Ishikawa (cell line): ENCODE results near the gene RCN1.

Experiments
- CEBPB ChIP-seq: IDR thresholded peaks from 2 replicates; pipeline ENCODE4 v1.6.1; 2012
- CREB1 ChIP-seq: IDR thresholded peaks from 2 replicates; pipeline ENCODE4 v1.6.1; 2012; ENCODE audit warnings: low read depth
- EGR1 ChIP-seq: IDR thresholded peaks from 2 replicates; pipeline ENCODE4 v1.6.1; 2012
- EP300 ChIP-seq: IDR thresholded peaks from 2 replicates; pipeline ENCODE4 v1.6.1; 2012; ENCODE audit warnings: borderline replicate concordance
- FOXM1 ChIP-seq: IDR thresholded peaks from 2 replicates; pipeline ENCODE4 v1.6.1; 2012; ENCODE audit warnings: low read depth, borderline replicate concordance
- NFIC ChIP-seq: IDR thresholded peaks from 2 replicates; pipeline ENCODE4 v1.6.1; 2012
- RAD21 ChIP-seq: IDR thresholded peaks from 2 replicates; pipeline ENCODE4 v1.6.1; 2012; ENCODE audit warnings: low read depth
- TAF1 ChIP-seq: IDR thresholded peaks from 2 replicates; pipeline ENCODE4 v1.6.1; 2012; ENCODE audit warnings: low read depth, mild to moderate bottlenecking
- TCF12 ChIP-seq: IDR thresholded peaks from 2 replicates; pipeline ENCODE4 v1.6.1; 2012; ENCODE audit warnings: low read depth
- TEAD4 ChIP-seq: IDR thresholded peaks from 2 replicates; pipeline ENCODE4 v1.6.1; 2012
- YY1 ChIP-seq: IDR thresholded peaks from 2 replicates; pipeline ENCODE4 v1.6.1; 2012; ENCODE audit warnings: low read depth
- ZBTB7A ChIP-seq: IDR thresholded peaks from 2 replicates; pipeline ENCODE4 v1.6.1; 2012; ENCODE audit warnings: low read depth
- TF ChIP-seq, protein P1 (sequence below): IDR thresholded peaks from 2 replicates; pipeline ENCODE4 v1.6.1; 2012
- TF ChIP-seq, protein P2 (sequence below): IDR thresholded peaks from 2 replicates; pipeline ENCODE4 v1.6.1; 2012; ENCODE audit warnings: low read depth, mild to moderate bottlenecking
- TF ChIP-seq, protein P3 (sequence below): IDR thresholded peaks from 2 replicates; pipeline ENCODE4 v1.6.1; 2012

RCN1 gene

DNA sequence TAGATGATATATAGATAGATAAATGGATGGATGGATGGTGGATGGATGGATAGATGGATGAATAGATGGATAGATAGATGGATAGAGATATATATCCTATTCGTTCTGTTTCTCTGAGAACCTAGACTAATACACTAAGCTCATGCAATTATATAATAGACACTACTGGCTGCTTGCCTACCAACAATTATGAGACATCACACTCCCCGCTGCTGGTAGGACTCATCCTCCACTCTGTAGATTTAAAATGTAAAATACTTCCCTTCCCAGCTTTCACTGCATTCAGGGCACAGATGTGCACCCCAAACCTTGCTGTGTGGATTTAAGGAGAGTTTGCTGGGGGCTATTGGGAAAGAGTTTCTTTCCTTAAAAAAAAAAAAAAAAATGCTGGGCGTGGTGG is 28.3 kb upstream of the RCN1 start:
- TF ChIP-seq, protein P1, sequence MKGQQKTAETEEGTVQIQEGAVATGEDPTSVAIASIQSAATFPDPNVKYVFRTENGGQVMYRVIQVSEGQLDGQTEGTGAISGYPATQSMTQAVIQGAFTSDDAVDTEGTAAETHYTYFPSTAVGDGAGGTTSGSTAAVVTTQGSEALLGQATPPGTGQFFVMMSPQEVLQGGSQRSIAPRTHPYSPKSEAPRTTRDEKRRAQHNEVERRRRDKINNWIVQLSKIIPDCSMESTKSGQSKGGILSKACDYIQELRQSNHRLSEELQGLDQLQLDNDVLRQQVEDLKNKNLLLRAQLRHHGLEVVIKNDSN, result no peak
- TF ChIP-seq CEBPB (no peak), RAD21 (no peak), CREB1 (no peak), TCF12 (no peak), ZBTB7A (no peak), EGR1 (no peak), TAF1 (no peak), FOXM1 (no peak), TEAD4 (no peak), EP300 (no peak), NFIC (no peak), YY1 (no peak)
- TF ChIP-seq, protein P2, sequence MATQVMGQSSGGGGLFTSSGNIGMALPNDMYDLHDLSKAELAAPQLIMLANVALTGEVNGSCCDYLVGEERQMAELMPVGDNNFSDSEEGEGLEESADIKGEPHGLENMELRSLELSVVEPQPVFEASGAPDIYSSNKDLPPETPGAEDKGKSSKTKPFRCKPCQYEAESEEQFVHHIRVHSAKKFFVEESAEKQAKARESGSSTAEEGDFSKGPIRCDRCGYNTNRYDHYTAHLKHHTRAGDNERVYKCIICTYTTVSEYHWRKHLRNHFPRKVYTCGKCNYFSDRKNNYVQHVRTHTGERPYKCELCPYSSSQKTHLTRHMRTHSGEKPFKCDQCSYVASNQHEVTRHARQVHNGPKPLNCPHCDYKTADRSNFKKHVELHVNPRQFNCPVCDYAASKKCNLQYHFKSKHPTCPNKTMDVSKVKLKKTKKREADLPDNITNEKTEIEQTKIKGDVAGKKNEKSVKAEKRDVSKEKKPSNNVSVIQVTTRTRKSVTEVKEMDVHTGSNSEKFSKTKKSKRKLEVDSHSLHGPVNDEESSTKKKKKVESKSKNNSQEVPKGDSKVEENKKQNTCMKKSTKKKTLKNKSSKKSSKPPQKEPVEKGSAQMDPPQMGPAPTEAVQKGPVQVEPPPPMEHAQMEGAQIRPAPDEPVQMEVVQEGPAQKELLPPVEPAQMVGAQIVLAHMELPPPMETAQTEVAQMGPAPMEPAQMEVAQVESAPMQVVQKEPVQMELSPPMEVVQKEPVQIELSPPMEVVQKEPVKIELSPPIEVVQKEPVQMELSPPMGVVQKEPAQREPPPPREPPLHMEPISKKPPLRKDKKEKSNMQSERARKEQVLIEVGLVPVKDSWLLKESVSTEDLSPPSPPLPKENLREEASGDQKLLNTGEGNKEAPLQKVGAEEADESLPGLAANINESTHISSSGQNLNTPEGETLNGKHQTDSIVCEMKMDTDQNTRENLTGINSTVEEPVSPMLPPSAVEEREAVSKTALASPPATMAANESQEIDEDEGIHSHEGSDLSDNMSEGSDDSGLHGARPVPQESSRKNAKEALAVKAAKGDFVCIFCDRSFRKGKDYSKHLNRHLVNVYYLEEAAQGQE, result no peak
- TF ChIP-seq, protein P3, sequence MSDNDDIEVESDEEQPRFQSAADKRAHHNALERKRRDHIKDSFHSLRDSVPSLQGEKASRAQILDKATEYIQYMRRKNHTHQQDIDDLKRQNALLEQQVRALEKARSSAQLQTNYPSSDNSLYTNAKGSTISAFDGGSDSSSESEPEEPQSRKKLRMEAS, result no peak

DNA sequence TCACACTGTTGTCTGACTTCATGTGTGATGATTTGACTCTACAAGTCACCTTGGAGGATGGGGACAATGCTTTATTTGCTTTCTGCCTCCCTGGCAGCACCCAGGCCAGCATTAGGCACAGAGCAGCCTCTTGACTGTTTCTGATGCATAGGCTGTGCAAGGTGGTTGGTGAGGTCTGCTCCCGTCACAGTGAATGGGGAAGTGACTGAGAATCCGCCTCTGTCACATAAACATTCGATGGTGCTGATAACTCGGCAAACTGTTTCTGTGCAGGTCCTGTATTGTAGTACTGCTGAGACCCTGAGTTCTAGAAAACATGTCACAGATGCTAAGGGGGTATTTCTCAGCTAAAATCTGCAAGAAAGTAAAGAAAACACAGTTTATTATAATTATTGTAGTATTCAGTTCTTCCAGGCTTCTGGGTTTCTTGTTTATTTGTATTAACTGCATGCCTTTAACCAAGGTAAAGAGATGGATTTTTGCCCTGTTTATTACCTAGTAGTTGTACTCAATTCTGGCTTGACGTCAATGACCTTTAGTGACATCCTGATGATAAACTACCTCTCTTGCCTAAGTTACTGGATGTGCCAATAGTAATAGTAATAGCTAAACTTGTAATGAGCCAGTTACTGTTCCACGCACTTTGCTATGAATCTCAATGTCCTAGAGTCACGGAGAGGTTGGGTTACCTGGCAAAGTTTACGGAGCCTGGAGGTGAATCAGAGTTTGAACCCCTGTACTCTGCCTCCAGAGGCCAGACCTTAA is 24.8 kb upstream of the RCN1 start:
- TF ChIP-seq EGR1, result no peak

DNA sequence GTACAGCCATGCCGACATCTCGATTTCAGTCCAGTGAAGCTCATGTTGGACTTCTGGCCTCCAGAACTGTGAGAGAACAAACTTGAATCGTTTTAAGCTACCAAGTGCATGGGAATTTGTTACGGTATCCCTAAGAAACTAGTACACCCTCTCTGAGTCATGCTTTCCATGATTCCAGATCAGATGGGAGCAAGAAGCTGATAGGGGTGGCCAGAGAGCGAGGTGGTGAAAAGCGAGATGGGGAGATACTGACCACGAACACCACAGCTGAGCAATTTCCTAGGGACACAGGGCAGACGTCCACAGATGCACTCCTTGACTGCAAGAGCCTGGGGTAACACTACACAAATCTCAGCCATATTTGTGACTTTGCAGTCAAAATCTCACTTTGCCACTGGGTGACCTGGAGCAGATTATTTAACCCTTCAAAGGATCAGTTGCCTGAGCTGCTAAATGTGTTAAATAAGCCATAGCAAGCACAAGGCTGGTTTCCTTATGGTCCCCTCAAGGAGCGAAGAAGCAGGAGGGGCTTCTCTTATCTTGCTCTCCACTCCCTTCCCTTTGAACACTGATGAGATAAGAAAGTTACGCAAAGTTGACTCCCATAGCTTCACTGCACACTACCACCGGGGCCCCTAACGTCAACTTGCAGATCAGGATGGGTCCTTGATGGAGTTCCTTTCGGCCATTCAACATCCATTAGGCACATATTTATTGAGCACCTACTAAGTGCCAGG is 22.6 kb upstream of the RCN1 start:
- TF ChIP-seq RAD21 (no peak), TCF12 (no peak), NFIC (no peak), TEAD4 (no peak), EP300 (no peak), TAF1 (no peak), CREB1 (no peak), YY1 (no peak), CEBPB (no peak)
- TF ChIP-seq, protein P2, result no peak
- TF ChIP-seq, protein P3, result no peak
- TF ChIP-seq, protein P1, result no peak

DNA sequence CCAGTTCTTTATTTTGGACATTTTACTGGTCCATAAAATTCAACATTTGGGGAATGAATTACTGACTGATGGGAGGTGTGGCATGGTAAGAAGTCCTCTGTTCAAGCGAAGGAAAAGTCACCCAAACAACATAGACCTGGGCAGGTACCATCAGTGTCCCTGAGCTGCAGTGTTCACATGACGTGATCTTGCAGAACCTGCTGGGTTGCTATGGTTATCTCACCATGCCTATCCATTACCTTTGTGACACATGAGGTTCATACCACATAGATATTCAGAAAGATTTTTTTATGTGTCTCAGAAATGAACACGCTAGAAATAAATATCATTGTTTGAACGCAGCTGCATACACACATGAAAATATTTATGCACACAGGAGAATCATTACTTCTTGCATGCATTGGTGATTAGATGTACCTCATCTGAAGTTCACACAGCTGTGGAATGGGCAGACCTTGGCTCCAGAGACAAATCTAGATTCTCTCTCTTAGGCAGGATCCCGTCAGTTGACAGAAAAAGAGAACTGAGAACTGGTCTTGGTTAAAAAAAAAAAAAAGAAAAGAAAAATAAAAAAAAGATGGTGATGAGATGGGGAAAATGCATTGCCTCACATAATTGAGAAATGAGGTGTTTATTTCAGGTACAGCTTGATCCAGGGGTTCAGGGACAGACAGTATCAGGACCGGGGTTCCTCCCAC is 21.4 kb upstream of the RCN1 start:
- TF ChIP-seq ZBTB7A (no peak), FOXM1 (no peak), NFIC (no peak)
- TF ChIP-seq, protein P2, result no peak
